ENCODE measurements around the gene PDE3B. TPM values are rescaled to one million over a fixed set of nuclear protein-coding genes. Genes with fewer than 3 reads are reported as not detected.
A peak's percentile ranks its signal among the peaks of the same experiment; 100 is the strongest.
"Not testable (repeated sequence)": the region's sequence is repeated elsewhere in the genome, so short reads cannot be mapped to it uniquely, and the experiment has no call there.

Gene PDE3B
- total RNA-seq (2012; rRNA removed) (1.1 and 1.3 TPM in 2 replicates), polyA plus RNA-seq (2012; rRNA removed) (0.21 and 0.22 TPM in 2 replicates), Bru-seq, nascent RNA (percentile 34 among the genes with signal in this experiment), BruChase-seq, experiment 1, labeled RNA remaining after a 6-hour chase (percentile 37 among the genes with signal in this experiment), BruChase-seq, experiment 2, labeled RNA remaining after a 2-hour chase (percentile 45 among the genes with signal in this experiment)
- 0.04 and 0.09 TPM in 2 replicates for polyA plus RNA-seq (2012; cell fraction: cytosol; rRNA removed)
- 0.13 and 0.37 TPM in 2 replicates for polyA plus RNA-seq (2012; cell fraction: nucleus; rRNA removed; ENCODE audit: low replicate concordance)
- long read RNA-seq, full-length matches to known transcripts = 3 of 5 reads
- long read RNA-seq, partial matches to known transcripts = 0 of 5 reads
- long read RNA-seq, other reads (novel, unspliced or antisense) = 2 of 5 reads

- 1% methylated on average over 19 of the region's 59 CpGs; no CpG with 5 or more reads in 1 of the 2 experiments for WGBS, 2 experiments (ENCODE audit: extremely low coverage in 2 of 2, insufficient read length in 1 of 2)
- H2BK15ac ChIP-seq (ENCODE audit: low read depth, low read length) = no peak within 1 kb of the TSS
- BruUV-seq (replicated peaks) = no TSS peak
- H2AFZ ChIP-seq (replicated peaks; ENCODE audit: low read length, poor library complexity) = peak within 1 kb of the TSS; percentile 96
- H3K9me1 ChIP-seq (ENCODE audit: insufficient read depth, low read length) = no peaks in the 10 kb centered on the region
- peak within 1 kb of the TSS; percentile 82 for H2AK9ac ChIP-seq (replicated peaks; ENCODE audit: low read depth, low read length, poor library complexity)
- CTCF ChIA-PET = interaction anchor here (0.5 to 0.7 kb wide), 2 partner anchors 34 to 1009 kb away, joined by 3 to 4 read pairs; no protein-coding TSS in a partner anchor
- in situ Hi-C loops (cut with MboI; ENCODE audit: low sequenced_read_pairs) = no loop called here
- no peak within 1 kb of the TSS for H3K4ac ChIP-seq (ENCODE audit: low read depth, low read length)
- H3K56ac ChIP-seq (ENCODE audit: extremely low read depth, insufficient read depth, low read length) = no peak within 1 kb of the TSS
- H3K18ac ChIP-seq (ENCODE audit: low read depth, low read length) = no peak within 1 kb of the TSS; the same call in 1 of the 2 replicates
- no peak within 1 kb of the TSS for H2BK120ac ChIP-seq (ENCODE audit: low read depth, low read length)
- peak within 1 kb of the TSS in 1 of 2 experiments; percentile 87; a peak in 3 of 4 replicates for H4K8ac ChIP-seq (ENCODE audit: low read depth in 2 of 2, low read length in 2 of 2)
- intact Hi-C loops (cut with micrococcal nuclease) = loop anchor here (5.0 to 10.0 kb wide), 2 partner anchors 101 to 261 kb away; no protein-coding TSS in a partner anchor
- H4K91ac ChIP-seq (ENCODE audit: insufficient read depth, low read depth, low read length) = no peak within 1 kb of the TSS
- ATAC-seq (ENCODE audit: low read depth) (peak; percentile 83), DNase-seq (peak; percentile 27)
- no peak for TF ChIP-seq CEBPB (IDR thresholded peaks at IDR 0.05; ENCODE audit: low read depth, low read length)
- no peak for TF ChIP-seq CTCF (conservative IDR thresholded peaks at IDR 0.05; ENCODE audit: low read depth, low read length)
- TF ChIP-seq MXI1 (IDR thresholded peaks at IDR 0.05; ENCODE audit: borderline replicate concordance, low read depth, low read length) = no peak
- peak within 1 kb of the TSS; percentile 95 for H3K4me2 ChIP-seq (ENCODE audit: low read depth, low read length)
- H3K27ac ChIP-seq (ENCODE audit: insufficient read depth, low read length) = peak within 1 kb of the TSS; percentile 67; the same call in 1 of the 2 replicates
- H3K79me1 ChIP-seq (ENCODE audit: low read depth in 1 of 2, low read length in 2 of 2) = no peaks in the 10 kb centered on the region
- H3K14ac ChIP-seq (replicated peaks; ENCODE audit: low read depth, low read length) = no peak within 1 kb of the TSS
- no peak within 1 kb of the TSS for H2AK5ac ChIP-seq (ENCODE audit: low read depth, low read length)
- no peaks in the 10 kb centered on the region for H3K36me3 ChIP-seq (ENCODE audit: control insufficient read depth, insufficient read depth, low read length)
- H4K20me1 ChIP-seq (ENCODE audit: insufficient read depth, low read length) = no peaks in the 10 kb centered on the region
- H3K27me3 ChIP-seq (ENCODE audit: control insufficient read depth, insufficient read depth, low read length) = no peaks in the 10 kb centered on the region; the same call in 1 of the 2 replicates
- no peak within 1 kb of the TSS for H3K23ac ChIP-seq (ENCODE audit: low read depth, low read length)
- no peak within 1 kb of the TSS for H4K5ac ChIP-seq (ENCODE audit: low read depth, low read length)
- H3K4me3 ChIP-seq (ENCODE audit: insufficient read depth, low read depth, low read length) = peak within 1 kb of the TSS; percentile 56
- dilution Hi-C loops (cut with HindIII; ENCODE audit: low sequenced_read_pairs, unreplicated experiment) = no loop called here
- H2BK20ac ChIP-seq (ENCODE audit: low read depth, low read length) = no peak within 1 kb of the TSS
- no peaks in the 10 kb centered on the region for H3K4me1 ChIP-seq (ENCODE audit: control insufficient read depth, insufficient read depth, low read length)
- peak within 1 kb of the TSS; percentile 79 for H3K9ac ChIP-seq (ENCODE audit: low read depth, low read length)
- POLR2A ChIA-PET (ENCODE audit: unreplicated experiment) = no interaction called here
- H3K9me3 ChIP-seq (ENCODE audit: control insufficient read depth, insufficient read depth, low read length) = no peaks in the 10 kb centered on the region
- no peak within 1 kb of the TSS for H2BK5ac ChIP-seq (ENCODE audit: low read depth, low read length, poor library complexity, severe bottlenecking)
These were observed at the start of gene PDE3B for GRCh38 chr11:14643697-14644225. PDE3B (plus strand) TSS chr11:14643804; CDS start chr11:14644076, 272 bp downstream.

DNA sequence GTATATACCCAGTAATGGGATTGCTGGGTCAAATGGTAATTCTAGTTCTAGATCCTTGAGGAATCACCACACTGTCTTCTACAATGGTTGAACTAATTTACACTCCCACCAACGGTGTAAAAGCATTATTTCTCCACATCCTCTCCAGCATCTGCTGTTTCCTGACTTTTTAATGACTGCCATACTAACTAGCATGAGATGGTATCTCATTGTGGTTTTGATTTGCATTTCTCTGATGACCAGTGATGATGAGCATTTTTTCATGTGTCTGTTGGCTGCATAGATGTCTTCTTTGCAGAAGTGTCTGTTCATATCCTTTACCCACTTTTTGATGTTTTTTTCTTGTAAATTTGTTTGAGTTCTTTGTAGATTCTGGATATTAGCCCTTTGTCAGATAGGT lies 48.3 kb upstream of the PDE3B start:
- H2BK15ac ChIP-seq (ENCODE audit: low read depth, low read length); H3K79me1 ChIP-seq (ENCODE audit: low read depth in 1 of 2, low read length in 2 of 2); H3K9me1 ChIP-seq (ENCODE audit: insufficient read depth, low read length); H3K27me3 ChIP-seq (ENCODE audit: control insufficient read depth, insufficient read depth, low read length); H4K20me1 ChIP-seq (ENCODE audit: insufficient read depth, low read length); dilution Hi-C loops (cut with HindIII; ENCODE audit: low sequenced_read_pairs, unreplicated experiment); H2BK5ac ChIP-seq (ENCODE audit: low read depth, low read length, poor library complexity, severe bottlenecking); POLR2A ChIA-PET (ENCODE audit: unreplicated experiment); H2AK9ac ChIP-seq (replicated peaks; ENCODE audit: low read depth, low read length, poor library complexity); H3K18ac ChIP-seq (ENCODE audit: low read depth, low read length); BruUV-seq (replicated peaks); ATAC-seq (ENCODE audit: low read depth); H2AFZ ChIP-seq (replicated peaks; ENCODE audit: low read length, poor library complexity); H3K4ac ChIP-seq (ENCODE audit: low read depth, low read length); CTCF ChIA-PET; H3K27ac ChIP-seq (ENCODE audit: insufficient read depth, low read length); H3K14ac ChIP-seq (replicated peaks; ENCODE audit: low read depth, low read length); H2AK5ac ChIP-seq (ENCODE audit: low read depth, low read length); H4K5ac ChIP-seq (ENCODE audit: low read depth, low read length); H3K23ac ChIP-seq (ENCODE audit: low read depth, low read length); H3K9me3 ChIP-seq (ENCODE audit: control insufficient read depth, insufficient read depth, low read length); H3K4me2 ChIP-seq (ENCODE audit: low read depth, low read length); H4K91ac ChIP-seq (ENCODE audit: insufficient read depth, low read depth, low read length); H2BK20ac ChIP-seq (ENCODE audit: low read depth, low read length); H4K8ac ChIP-seq (ENCODE audit: low read depth in 2 of 2, low read length in 2 of 2); H3K4me3 ChIP-seq (ENCODE audit: insufficient read depth, low read depth, low read length); H3K4me1 ChIP-seq (ENCODE audit: control insufficient read depth, insufficient read depth, low read length); H3K36me3 ChIP-seq (ENCODE audit: control insufficient read depth, insufficient read depth, low read length); H2BK120ac ChIP-seq (ENCODE audit: low read depth, low read length); in situ Hi-C loops (cut with MboI; ENCODE audit: low sequenced_read_pairs); H3K9ac ChIP-seq (ENCODE audit: low read depth, low read length); intact Hi-C loops (cut with micrococcal nuclease); DNase-seq; H3K56ac ChIP-seq (ENCODE audit: extremely low read depth, insufficient read depth, low read length): not testable (repeated sequence)
- no CpG with 5 or more reads among the region's 1 CpG for WGBS, 2 experiments (ENCODE audit: extremely low coverage in 2 of 2, insufficient read length in 1 of 2)

Measured in IMR-90 (cell line).